Ovary (tissue), 3 donors: Measurements from ENCODE around the gene PLEKHA8.

ENCODE experiments used
- EP300 ChIP-seq: sonication (generic); formaldehyde crosslinking; IDR thresholded peaks from one replicate; pipeline ENCODE4 v1.6.1; 2017; ENCODE audit warnings: antibody characterized with exemption
- POLR2A ChIP-seq: fragments of 450-650 bp; IDR thresholded peaks from one replicate; pipeline ENCODE4 v1.6.1; 2017; ENCODE audit warnings: antibody characterized with exemption, mild to moderate bottlenecking, moderate library complexity
- TF ChIP-seq, protein P1 (sequence below), 3 donors: fragments of 450-650 bp in 2 of 3; fragments of 200-600 bp in 1 of 3; IDR thresholded peaks; one replicate each; pipeline versions ENCODE4 v1.5.1 to v1.8.0; 2016 to 2022; ENCODE audit warnings: antibody characterized with exemption in 3 of 3, mild to moderate bottlenecking in 1 of 3
- donor health status: DM: no; HTN: no; CAD: no.

DNA sequence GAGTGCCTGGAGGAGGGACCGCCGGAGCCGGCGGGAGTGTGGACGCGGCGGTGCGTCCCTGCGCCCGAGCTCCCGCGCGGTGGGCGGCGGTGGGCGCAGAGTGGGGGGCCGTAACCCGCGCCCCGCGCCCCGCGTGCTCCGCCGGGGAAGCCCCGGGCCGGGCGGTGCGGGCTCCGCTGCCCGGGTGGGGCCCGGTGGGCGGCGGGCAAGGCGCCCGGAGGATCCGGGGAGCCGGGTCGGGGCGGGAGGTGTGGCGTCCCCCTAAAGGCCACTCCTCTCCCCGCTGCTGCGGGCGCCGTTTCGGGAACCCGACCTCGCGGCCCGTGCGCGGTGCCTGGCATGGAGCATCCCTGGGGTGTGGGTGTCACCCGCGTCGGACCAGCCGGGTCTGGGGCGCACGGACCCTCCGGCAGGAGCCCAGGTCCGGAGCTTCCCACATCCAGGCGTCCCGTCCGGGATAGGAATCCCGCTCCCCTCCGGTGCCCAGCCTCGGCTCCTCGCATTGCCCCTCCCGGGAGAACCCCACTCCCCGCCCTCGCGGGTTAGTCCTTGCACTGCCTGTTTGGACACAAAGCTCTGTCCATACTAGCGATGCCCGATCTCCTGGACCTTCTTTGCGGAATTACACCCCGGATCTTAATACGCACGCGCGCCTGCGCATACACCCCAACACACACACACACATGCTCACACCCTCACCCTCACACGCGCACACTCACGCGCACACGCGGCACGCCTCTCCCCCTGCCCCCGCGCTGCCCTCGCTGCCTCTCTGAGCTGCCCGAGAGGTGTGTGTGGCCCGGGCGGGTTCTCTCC is 107.3 kb downstream of the PLEKHA8 start:
- TF ChIP-seq, protein P1, sequence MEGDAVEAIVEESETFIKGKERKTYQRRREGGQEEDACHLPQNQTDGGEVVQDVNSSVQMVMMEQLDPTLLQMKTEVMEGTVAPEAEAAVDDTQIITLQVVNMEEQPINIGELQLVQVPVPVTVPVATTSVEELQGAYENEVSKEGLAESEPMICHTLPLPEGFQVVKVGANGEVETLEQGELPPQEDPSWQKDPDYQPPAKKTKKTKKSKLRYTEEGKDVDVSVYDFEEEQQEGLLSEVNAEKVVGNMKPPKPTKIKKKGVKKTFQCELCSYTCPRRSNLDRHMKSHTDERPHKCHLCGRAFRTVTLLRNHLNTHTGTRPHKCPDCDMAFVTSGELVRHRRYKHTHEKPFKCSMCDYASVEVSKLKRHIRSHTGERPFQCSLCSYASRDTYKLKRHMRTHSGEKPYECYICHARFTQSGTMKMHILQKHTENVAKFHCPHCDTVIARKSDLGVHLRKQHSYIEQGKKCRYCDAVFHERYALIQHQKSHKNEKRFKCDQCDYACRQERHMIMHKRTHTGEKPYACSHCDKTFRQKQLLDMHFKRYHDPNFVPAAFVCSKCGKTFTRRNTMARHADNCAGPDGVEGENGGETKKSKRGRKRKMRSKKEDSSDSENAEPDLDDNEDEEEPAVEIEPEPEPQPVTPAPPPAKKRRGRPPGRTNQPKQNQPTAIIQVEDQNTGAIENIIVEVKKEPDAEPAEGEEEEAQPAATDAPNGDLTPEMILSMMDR (IDR thresholded peaks at IDR 0.05), result peak in 1 of 3 donors; percentile 13
- TF ChIP-seq POLR2A (peak; percentile 22), EP300 (no peak)
